ENCODE measurements around the gene DOK1. TPM values are rescaled to one million over a fixed set of nuclear protein-coding genes. Genes with fewer than 3 reads are reported as not detected.

DOK1 gene
- total and polyA plus RNA-seq, 2 donors (not counting 1 experiment from before 2014, with no cell fraction given), result 29.1 to 41.4 TPM

- Histone ChIP-seq H3K27ac (ENCODE audit: low read length in 2 of 2) (no peak overlapping the region), H3K36me3 (replicated peaks in 1 of 2; ENCODE audit: control extremely low read depth in 1 of 2, control insufficient read depth in 1 of 2, extremely low read depth in 1 of 2, insufficient read depth in 2 of 2, low read length in 1 of 2) (peaks cover 0 to 15% of the 10 kb centered on the region in 2 experiments), H3K9me3 (ENCODE audit: control extremely low read depth in 1 of 3, control insufficient read depth in 2 of 3, insufficient read depth in 1 of 3, low read length in 2 of 3) (no peaks in the 10 kb centered on the region), H3K4me2 (replicated peaks; ENCODE audit: low read depth, low read length, poor library complexity, severe bottlenecking) (no peak overlapping the region), H2AFZ (ENCODE audit: insufficient read depth, low read depth, low read length, poor library complexity, severe bottlenecking) (no peak overlapping the region), H3K9ac (ENCODE audit: low read length) (no peak overlapping the region), H3K4me3 (ENCODE audit: control extremely low read depth in 1 of 5, extremely low read depth in 1 of 5, insufficient read depth in 1 of 5, low read depth in 2 of 5, low read length in 4 of 5) (no peak overlapping the region), H3K4me1 (ENCODE audit: control insufficient read depth in 2 of 2, insufficient read depth in 2 of 2, low read length in 2 of 2) (peaks cover 8 to 32% of the 10 kb centered on the region in 2 donors), H3K27me3 (replicated peaks in 1 of 4; ENCODE audit: control extremely low read depth in 1 of 4, control insufficient read depth in 3 of 4, insufficient read depth in 4 of 4, low read length in 3 of 4) (peaks cover 0 to 3% (median 0%) of the 10 kb centered on the region in 4 experiments), H4K20me1 (ENCODE audit: control insufficient read depth, insufficient read depth, low read length, poor library complexity, severe bottlenecking) (peaks cover 15% of the 10 kb centered on the region), H3K79me2 (ENCODE audit: control insufficient read depth, insufficient read depth, low read length) (peaks cover 11% of the 10 kb centered on the region)
- Mint-ChIP-seq H3K9me3 (ENCODE audit: insufficient read depth) (no peaks in the 10 kb centered on the region), H3K4me1 (peaks cover 20% of the 10 kb centered on the region), H3K4me3 (peak overlapping the region; percentile 19), H3K27ac (peak overlapping the region; percentile 61), H3K27me3 (no peaks in the 10 kb centered on the region)
- intact Hi-C loops (cut with micrococcal nuclease), result loop anchor here (10.0 kb wide), 1 partner anchor 162 kb away; no protein-coding TSS in a partner anchor
- ATAC-seq (ENCODE audit: low read depth), result no peak
- ChIA-PET POLR2A (no interaction called here), CTCF (interaction anchor here (0.7 kb wide), 1 partner anchor 511 kb away, joined by 3 read pairs; no protein-coding TSS in a partner anchor)
- 94% methylated on average over 5 of the region's 6 CpGs for WGBS (ENCODE audit: insufficient coverage)
- no peak for DNase-seq
- TF ChIP-seq EZH2 (IDR thresholded peaks at IDR 0.05; ENCODE audit: borderline replicate concordance, insufficient read depth, low read depth, low read length, poor library complexity, severe bottlenecking) (no peak), CTCF (IDR thresholded peaks at IDR 0.05) (no peak)
Measured at GRCh38 chr2:74556831-74557370, 2.4 kb downstream of the DOK1 start.
